ENCODE data around the gene SGCD. TPM values are rescaled to one million over a fixed set of nuclear protein-coding genes. Genes with fewer than 3 reads are reported as not detected.

SGCD gene
- total RNA-seq, 2 experiments from 2014 or later, result not detected

DNA sequence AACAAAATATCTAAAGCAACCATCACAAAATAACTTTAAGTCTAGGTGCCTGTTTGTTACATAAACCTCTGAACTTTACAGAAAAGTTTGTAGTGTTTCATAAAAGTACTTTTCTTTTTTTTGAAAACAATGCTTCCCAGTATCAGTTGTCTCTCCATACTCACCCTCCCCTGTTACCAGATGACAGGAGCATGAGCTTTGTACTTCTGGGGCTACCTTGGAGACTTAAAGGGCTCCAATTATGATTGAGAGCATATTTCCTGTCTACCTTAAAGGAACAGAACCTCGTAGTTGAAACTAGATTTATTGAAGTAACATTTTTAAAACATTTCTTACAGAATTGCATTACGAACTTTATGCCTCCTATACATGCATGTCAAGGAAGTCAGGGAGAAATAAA lies 467.7 kb downstream of the SGCD start:
- peak; percentile 16 for DNase-seq (ENCODE audit: low spot score)
- TF ChIP-seq, protein P1, sequence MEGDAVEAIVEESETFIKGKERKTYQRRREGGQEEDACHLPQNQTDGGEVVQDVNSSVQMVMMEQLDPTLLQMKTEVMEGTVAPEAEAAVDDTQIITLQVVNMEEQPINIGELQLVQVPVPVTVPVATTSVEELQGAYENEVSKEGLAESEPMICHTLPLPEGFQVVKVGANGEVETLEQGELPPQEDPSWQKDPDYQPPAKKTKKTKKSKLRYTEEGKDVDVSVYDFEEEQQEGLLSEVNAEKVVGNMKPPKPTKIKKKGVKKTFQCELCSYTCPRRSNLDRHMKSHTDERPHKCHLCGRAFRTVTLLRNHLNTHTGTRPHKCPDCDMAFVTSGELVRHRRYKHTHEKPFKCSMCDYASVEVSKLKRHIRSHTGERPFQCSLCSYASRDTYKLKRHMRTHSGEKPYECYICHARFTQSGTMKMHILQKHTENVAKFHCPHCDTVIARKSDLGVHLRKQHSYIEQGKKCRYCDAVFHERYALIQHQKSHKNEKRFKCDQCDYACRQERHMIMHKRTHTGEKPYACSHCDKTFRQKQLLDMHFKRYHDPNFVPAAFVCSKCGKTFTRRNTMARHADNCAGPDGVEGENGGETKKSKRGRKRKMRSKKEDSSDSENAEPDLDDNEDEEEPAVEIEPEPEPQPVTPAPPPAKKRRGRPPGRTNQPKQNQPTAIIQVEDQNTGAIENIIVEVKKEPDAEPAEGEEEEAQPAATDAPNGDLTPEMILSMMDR (conservative IDR thresholded peaks at IDR 0.05; ENCODE audit: low read length), result no peak
- TF ChIP-seq EZH2phosphoT487 (IDR thresholded peaks at IDR 0.05; ENCODE audit: borderline replicate concordance, low read depth, low read length), result no peak
- Histone ChIP-seq H2AFZ (ENCODE audit: low read length) (peak overlapping the region; percentile 63), H3K9me2 (ENCODE audit: insufficient read depth, low read length) (no peaks in the 10 kb centered on the region), H3K4me3 (ENCODE audit: low read depth, low read length, poor library complexity, severe bottlenecking) (no peak overlapping the region), H4K20me1 (ENCODE audit: insufficient read depth, low read length) (no peaks in the 10 kb centered on the region), H3K4me2 (ENCODE audit: low read length) (peak overlapping the region; percentile 37), H3K27ac (ENCODE audit: low read depth, low read length, poor library complexity, severe bottlenecking) (no peak overlapping the region), H3K4me1 (ENCODE audit: insufficient read depth, low read length, poor library complexity, severe bottlenecking) (peaks cover 9% of the 10 kb centered on the region), H3K36me3 (ENCODE audit: insufficient read depth, low read length) (no peaks in the 10 kb centered on the region), H3K9me3 (ENCODE audit: low read length) (no peaks in the 10 kb centered on the region), H3K79me2 (ENCODE audit: insufficient read depth, low read depth, low read length) (no peaks in the 10 kb centered on the region)
- intact Hi-C loops (cut with micrococcal nuclease; ENCODE audit: unreplicated experiment), result no loop called here
- BruUV-seq (replicated peaks), result no TSS peak
- POLR2A ChIA-PET, result interaction anchor here (0.8 kb wide), 1 partner anchor 28 kb away, joined by 3 read pairs; no protein-coding TSS in a partner anchor
- CTCF ChIA-PET (ENCODE audit: unreplicated experiment), result no interaction called here

DNA sequence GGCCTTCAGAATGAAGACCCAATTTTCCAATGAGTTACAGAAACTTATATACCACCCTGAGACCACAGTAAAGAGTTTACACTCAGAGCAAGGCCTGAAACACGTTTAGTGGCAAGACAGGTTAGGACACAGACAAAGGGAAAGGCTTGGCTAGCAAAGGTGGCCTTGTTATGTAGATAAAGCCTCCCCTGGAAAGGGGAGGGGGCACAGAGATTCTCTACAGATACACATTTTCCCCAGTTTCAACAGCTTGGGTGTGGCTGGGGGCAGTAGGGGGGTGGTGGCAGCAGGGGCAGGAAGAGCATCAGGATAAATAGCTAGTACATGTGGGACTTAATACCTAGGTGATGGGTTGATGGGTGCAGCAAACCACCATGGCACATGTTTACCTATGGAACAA lies 471.2 kb downstream of the SGCD start:
- Histone ChIP-seq H2AFZ (ENCODE audit: low read length) (no peak overlapping the region), H3K4me2 (ENCODE audit: low read length) (no peak overlapping the region), H3K9me2 (ENCODE audit: insufficient read depth, low read length) (no peaks in the 10 kb centered on the region), H3K4me1 (ENCODE audit: insufficient read depth, low read length, poor library complexity, severe bottlenecking) (peaks cover 20% of the 10 kb centered on the region), H3K9me3 (ENCODE audit: low read length) (no peaks in the 10 kb centered on the region), H4K20me1 (ENCODE audit: insufficient read depth, low read length) (no peaks in the 10 kb centered on the region), H3K36me3 (ENCODE audit: insufficient read depth, low read length) (peaks cover 6% of the 10 kb centered on the region; the same call in 1 of the 2 replicates), H3K27ac (ENCODE audit: low read depth, low read length, poor library complexity, severe bottlenecking) (no peak overlapping the region), H3K79me2 (ENCODE audit: insufficient read depth, low read depth, low read length) (no peaks in the 10 kb centered on the region), H3K4me3 (ENCODE audit: low read depth, low read length, poor library complexity, severe bottlenecking) (no peak overlapping the region)
- BruUV-seq (replicated peaks), result no TSS peak
- POLR2A ChIA-PET, result no interaction called here
- TF ChIP-seq, protein P1 (conservative IDR thresholded peaks at IDR 0.05; ENCODE audit: low read length), result no peak
- no peak for TF ChIP-seq EZH2phosphoT487 (IDR thresholded peaks at IDR 0.05; ENCODE audit: borderline replicate concordance, low read depth, low read length)
- intact Hi-C loops (cut with micrococcal nuclease; ENCODE audit: unreplicated experiment), result no loop called here
- CTCF ChIA-PET (ENCODE audit: unreplicated experiment), result no interaction called here
- no peak for DNase-seq (ENCODE audit: low spot score)

DNA sequence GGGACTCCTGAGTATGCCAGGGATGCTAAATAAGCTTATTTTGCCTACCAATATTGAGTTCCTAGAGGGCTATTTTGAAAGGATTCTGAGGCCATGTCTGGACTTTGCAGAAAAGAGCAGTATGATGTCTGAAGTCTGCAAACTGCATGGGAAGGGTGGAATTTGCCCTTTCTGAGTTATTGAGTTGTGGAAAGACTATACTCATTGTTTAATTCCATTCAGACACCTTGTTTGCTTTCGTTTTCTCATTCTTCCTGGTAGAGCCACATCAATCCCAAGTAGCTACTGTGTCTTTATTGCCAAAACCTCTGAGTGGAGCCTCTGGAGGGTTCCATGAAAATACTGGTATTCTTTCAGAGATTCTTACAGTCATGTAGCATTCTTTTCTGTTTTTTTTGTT lies 472.2 kb downstream of the SGCD start:
- no peak overlapping the region for H3K4me2 ChIP-seq (ENCODE audit: low read length)
- BruUV-seq (replicated peaks), result no TSS peak
- no peaks in the 10 kb centered on the region for H3K9me2 ChIP-seq (ENCODE audit: insufficient read depth, low read length)

More for the DNA sequence above, 472.2 kb downstream of the SGCD start:
- Histone ChIP-seq H4K20me1 (ENCODE audit: insufficient read depth, low read length) (no peaks in the 10 kb centered on the region), H3K4me1 (ENCODE audit: insufficient read depth, low read length, poor library complexity, severe bottlenecking) (peaks cover 22% of the 10 kb centered on the region), H3K79me2 (ENCODE audit: insufficient read depth, low read depth, low read length) (no peaks in the 10 kb centered on the region), H3K36me3 (ENCODE audit: insufficient read depth, low read length) (peaks cover 6% of the 10 kb centered on the region; the same call in 1 of the 2 replicates), H3K27ac (ENCODE audit: low read depth, low read length, poor library complexity, severe bottlenecking) (no peak overlapping the region), H3K4me3 (ENCODE audit: low read depth, low read length, poor library complexity, severe bottlenecking) (no peak overlapping the region), H2AFZ (ENCODE audit: low read length) (no peak overlapping the region; the same call in 1 of the 2 replicates), H3K9me3 (ENCODE audit: low read length) (no peaks in the 10 kb centered on the region)
- DNase-seq (ENCODE audit: low spot score), result no peak
- ChIA-PET POLR2A (no interaction called here), CTCF (ENCODE audit: unreplicated experiment) (no interaction called here)
- intact Hi-C loops (cut with micrococcal nuclease; ENCODE audit: unreplicated experiment), result no loop called here
- no peak for TF ChIP-seq EZH2phosphoT487 (IDR thresholded peaks at IDR 0.05; ENCODE audit: borderline replicate concordance, low read depth, low read length)
- TF ChIP-seq, protein P1 (conservative IDR thresholded peaks at IDR 0.05; ENCODE audit: low read length), result no peak

Measured in OCI-LY7 (cell line).